HepG2 (cell line): ENCODE measurements around the gene MRPL36. TPM values are rescaled to one million over a fixed set of nuclear protein-coding genes. Genes with fewer than 3 reads are reported as not detected.

ENCODE experiments used
- ATAC-seq: fragments of 200-7000 bp; cut with Tn5 transposase; 3 replicates; pipeline ENCODE4 v1.9.1; 2020; ENCODE audit warnings: mild to moderate bottlenecking, moderate library complexity
- BruUV-seq: library from RNA; stranded (reverse); fragments of 400-500 nt; replicated peaks from 2 replicates; lab custom pipeline; 2021; lab: Mats Ljungman, UMichigan
- CTCF ChIA-PET: fragments of 300-600 bp; formaldehyde crosslinking; extraction: SDS; loops from one replicate; lab custom pipeline; 2021; ENCODE audit warnings: low total read pairs, inconsistent platforms, low intra/inter-chr PET ratio; lab: Yijun Ruan, JAX
- POLR2A ChIA-PET: fragments of 350-600 bp; sonication (Branson Sonifier 250); formaldehyde crosslinking; loops from one replicate; lab custom pipeline; 2020; ENCODE audit warnings: antibody characterized with exemption, inconsistent platforms; lab: Yijun Ruan, JAX
- DNase-seq: peaks from one replicate; pipeline ENCODE4 v3.0.0-alpha.2; 2015; ENCODE audit warnings: low spot score
- FAIRE-seq: peaks from 3 replicates; lab custom pipeline; 2011; peaks lifted over from hg19 to GRCh38; lab: Jason Lieb, UNC
- H2AFZ ChIP-seq: one replicate; pipeline ENCODE4 v1.6.1; 2011; ENCODE audit warnings: low read length, inconsistent platforms
- H3K27ac ChIP-seq: fragments of 300-600 bp; 3 replicates; pipeline ENCODE4 v1.8.0; 2011; ENCODE audit warnings: mixed run types, mild to moderate bottlenecking, mixed read lengths, low read length, inconsistent platforms; ENCODE audit not compliant: insufficient read depth; ENCODE audit errors: extremely low read length
- H3K27me3 ChIP-seq, 2 experiments: fragments of 200-600 bp in 1 of 2; 2 replicates in 1 of 2; 3 replicates in 1 of 2; pipeline versions ENCODE4 v1.6.0 to v1.8.0; 2011; ENCODE audit warnings: low read length in 2 of 2, mild to moderate bottlenecking in 2 of 2, moderate library complexity in 2 of 2, inconsistent platforms in 1 of 2; ENCODE audit not compliant: insufficient read depth in 2 of 2, control insufficient read depth in 1 of 2
- H3K36me3 ChIP-seq, 2 experiments: fragments of 200-600 bp in 1 of 2; replicated peaks in 1 of 2; 2 replicates in 1 of 2; 3 replicates in 1 of 2; pipeline versions ENCODE4 v1.5.1 to v1.8.0; 2011; ENCODE audit warnings: low read length in 2 of 2, inconsistent platforms in 1 of 2; ENCODE audit not compliant: insufficient read depth in 2 of 2, control insufficient read depth in 1 of 2
- H3K4me1 ChIP-seq: 2 replicates; pipeline ENCODE4 v1.5.1; 2012; ENCODE audit warnings: low read length, inconsistent platforms; ENCODE audit not compliant: insufficient read depth
- H3K4me2 ChIP-seq: 2 replicates; pipeline ENCODE4 v1.6.0; 2011; ENCODE audit warnings: low read depth, low read length, inconsistent platforms
- H3K4me3 ChIP-seq, 3 experiments: fragments of 200-600 bp in 1 of 3; sonication (generic), shearing (Covaris generic) in 1 of 3; replicated peaks in 1 of 3; 2 replicates each; pipeline ENCODE4 v1.5.1; 2011 to 2016; ENCODE audit warnings: low read length in 3 of 3, inconsistent platforms in 2 of 3, low read depth in 2 of 3, mild to moderate bottlenecking in 2 of 3, control low read depth in 1 of 3, mixed read lengths in 1 of 3; ENCODE audit not compliant: insufficient read depth in 1 of 3
- H3K79me2 ChIP-seq: one replicate; pipeline ENCODE4 v1.6.1; 2011; ENCODE audit warnings: low read length, inconsistent platforms; ENCODE audit not compliant: insufficient read depth
- H3K9ac ChIP-seq: 2 replicates; pipeline ENCODE4 v1.6.0; 2011; ENCODE audit warnings: mild to moderate bottlenecking, low read depth, low read length, inconsistent platforms; ENCODE audit not compliant: insufficient read depth
- H3K9me3 ChIP-seq: 2 replicates; pipeline ENCODE4 v1.5.1; 2012; ENCODE audit warnings: mild to moderate bottlenecking, low read length
- H4K20me1 ChIP-seq: 2 replicates; pipeline ENCODE4 v1.6.0; 2011; ENCODE audit warnings: inconsistent platforms, mild to moderate bottlenecking, low read length, moderate library complexity; ENCODE audit not compliant: insufficient read depth
- EZH2 ChIP-seq: conservative IDR thresholded peaks from 2 replicates; pipeline ENCODE4 v1.6.1; 2012; ENCODE audit warnings: mild to moderate bottlenecking, low read depth, low read length, moderate library complexity
- PBX2 ChIP-seq: IDR thresholded peaks from 2 replicates; pipeline ENCODE4 v1.6.1; 2016; ENCODE audit warnings: control low read depth
- SKIL ChIP-seq: sonication (generic); formaldehyde crosslinking; IDR thresholded peaks from 2 replicates; pipeline ENCODE4 v1.8.0; 2022; ENCODE audit warnings: missing genetic modification reagents, mild to moderate bottlenecking, moderate library complexity, borderline replicate concordance
- SRSF4 ChIP-seq: fragments of 200-400 bp; formaldehyde crosslinking; IDR thresholded peaks from one replicate; pipeline ENCODE4 v1.6.1; 2018; ENCODE audit warnings: mild to moderate bottlenecking, low read depth, low read length, moderate library complexity; ENCODE audit not compliant: poor library complexity, severe bottlenecking
- ZNF274 ChIP-seq: sonication (generic); formaldehyde crosslinking; IDR thresholded peaks from 2 replicates; pipeline ENCODE4 v1.5.1; 2020; ENCODE audit warnings: mild to moderate bottlenecking, missing genetic modification reagents
- WGBS: methylation state at CpG from one replicate; pipeline ENCODE4 v1.1.6; 2017; ENCODE audit warnings: low lambda C conversion rate; 5-methylcytosine and 5-hydroxymethylcytosine counted together
- in situ Hi-C: cut with HindIII; loops from 2 replicates; pipeline ENCODE4 v1.10.0; 2017; ENCODE audit warnings: low pct_unique_long_range_greater_than_20kb; ENCODE audit not compliant: extremely low pct_ligation_motif_present
- intact Hi-C: fragments of 100-400 bp; cut with micrococcal nuclease; formaldehyde crosslinking; loops from one replicate; pipeline ENCODE4 v1.10.0; 2022; ENCODE audit not compliant: unreplicated experiment
- polyA plus RNA-seq, 8 experiments: library from polyadenylated mRNA; depleted of rRNA in 3 of 8; stranded (reverse) in 7 of 8; unstranded in 1 of 8; fragments of >200 nt; fragmentation: Illumina TruSeq in 4 of 8; extraction: Trizol in 4 of 8; gene quantifications; 2 replicates each; pipeline versions ENCODE4 v1.2.1 to v1.2.3, GENCODE V29; 2011 to 2016; ENCODE audit warnings: low read depth in 4 of 8, missing spikeins in 1 of 8, mixed read lengths in 1 of 8; ENCODE audit not compliant: insufficient read depth in 1 of 8
- total RNA-seq, 5 experiments: library from RNA; depleted of rRNA; stranded (reverse); fragments of >200 nt; fragmentation: Illumina TruSeq; extraction: Trizol; gene quantifications; 2 replicates each; pipeline ENCODE4 v1.2.3, GENCODE V29; 2016; ENCODE audit warnings: low read depth in 1 of 5

The MRPL36 gene
- total and polyA plus RNA-seq, 2 of the 13 experiments (the other 11 are each of a cell fraction or from before 2014, with no cell fraction given): 71.3 to 113 TPM

GRCh38 chr5:1778138-1779020 lies 21.3 kb downstream of the MRPL36 start:
- FAIRE-seq: no peak
- ChIA-PET CTCF (no interaction called here), POLR2A (no interaction called here)
- Histone ChIP-seq H4K20me1 (no peaks in the 10 kb centered on the region), H2AFZ (no peak overlapping the region), H3K4me1 (no peaks in the 10 kb centered on the region), H3K4me3 (no peak overlapping the region), H3K9ac (no peak overlapping the region), H3K27ac (no peak overlapping the region), H3K27me3 (peaks cover 15 to 64% of the 10 kb centered on the region in 2 experiments; a peak in 4 of 5 replicates), H3K36me3 (no peaks in the 10 kb centered on the region), H3K79me2 (no peaks in the 10 kb centered on the region), H3K9me3 (no peaks in the 10 kb centered on the region), H3K4me2 (no peak overlapping the region)
- ATAC-seq: peak; percentile 33; the same call in 2 of the 3 replicates
- DNase-seq: no peak
- TF ChIP-seq PBX2 (CRISPR knock-in tag): no peak
- no peak for TF ChIP-seq ZNF274
- no peak for TF ChIP-seq SRSF4
- 0 out of 2 replicates have a peak, but pooled peaks have one; percentile 31 for TF ChIP-seq EZH2
- TF ChIP-seq SKIL (CRISPR knock-in tag): no peak
- in situ Hi-C loops: no loop called here
- no TSS peak for BruUV-seq
- intact Hi-C loops: no loop called here
- WGBS: 34% methylated on average over 10 of the region's 19 CpGs
